ENCODE measurements around the gene NFAT5. TPM values are rescaled to one million over a fixed set of nuclear protein-coding genes. Genes with fewer than 3 reads are reported as not detected.

Gene NFAT5
- total RNA-seq, 1 donor from 2014 or later, result 14.3 TPM

DNA sequence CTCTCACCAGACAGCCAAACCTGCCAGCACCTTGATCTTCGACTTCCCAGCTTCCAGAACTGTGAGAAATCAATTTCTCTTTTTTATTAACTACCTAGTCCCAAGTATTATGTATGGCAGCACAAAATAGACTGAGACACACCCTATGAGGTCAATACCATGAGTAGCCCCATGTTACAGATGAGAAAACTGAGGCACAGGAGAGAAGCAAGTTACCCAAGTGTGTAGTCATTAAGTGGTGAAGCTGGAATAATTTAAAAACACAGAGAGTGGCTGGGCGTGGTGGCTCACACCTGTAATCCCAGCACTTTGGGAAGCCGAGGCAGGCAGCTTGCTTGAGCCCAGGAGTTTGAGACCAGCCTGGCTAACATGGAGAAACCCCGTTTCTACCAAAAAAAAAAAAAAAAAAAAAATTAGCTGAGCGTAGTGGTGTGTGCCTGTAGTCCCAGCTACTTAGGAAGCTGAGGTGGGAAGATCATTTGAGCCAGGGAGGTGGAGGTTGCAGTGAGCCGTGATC is 155.7 kb downstream of the NFAT5 start:
- no peak overlapping the region for H3K4me3 Mint-ChIP-seq
- H4K20me1 ChIP-seq (ENCODE audit: low read depth), result no peaks in the 10 kb centered on the region
- H3K9ac ChIP-seq, result no peak overlapping the region
- no peaks in the 10 kb centered on the region for H3K36me3 ChIP-seq
- no peaks in the 10 kb centered on the region for H3K36me3 Mint-ChIP-seq
- DNase-seq (ENCODE audit: low spot score), result no peak
- no peaks in the 10 kb centered on the region for H3K9me3 Mint-ChIP-seq
- H3K4me1 Mint-ChIP-seq, result peaks cover 21% of the 10 kb centered on the region
- H3K27ac ChIP-seq, result no peak overlapping the region
- peaks cover 20% of the 10 kb centered on the region for H3F3A ChIP-seq (ENCODE audit: low read depth)
- H3K4me1 ChIP-seq, result peaks cover 4% of the 10 kb centered on the region
- H3K9me3 ChIP-seq (ENCODE audit: low read depth), result no peaks in the 10 kb centered on the region
- no peaks in the 10 kb centered on the region for H3K79me2 ChIP-seq (ENCODE audit: low read depth)
- H3K4me2 ChIP-seq, result no peak overlapping the region
- H3K4me3 ChIP-seq, result no peak overlapping the region
- no peaks in the 10 kb centered on the region for H3K27me3 ChIP-seq
- no peak for TF ChIP-seq EZH2phosphoT487 (IDR thresholded peaks at IDR 0.05)
- H3K27ac Mint-ChIP-seq, result no peak overlapping the region
- H3K27me3 Mint-ChIP-seq (ENCODE audit: insufficient read depth, low read depth), result no peaks in the 10 kb centered on the region
- no peak overlapping the region for H2AFZ ChIP-seq (replicated peaks)

DNA sequence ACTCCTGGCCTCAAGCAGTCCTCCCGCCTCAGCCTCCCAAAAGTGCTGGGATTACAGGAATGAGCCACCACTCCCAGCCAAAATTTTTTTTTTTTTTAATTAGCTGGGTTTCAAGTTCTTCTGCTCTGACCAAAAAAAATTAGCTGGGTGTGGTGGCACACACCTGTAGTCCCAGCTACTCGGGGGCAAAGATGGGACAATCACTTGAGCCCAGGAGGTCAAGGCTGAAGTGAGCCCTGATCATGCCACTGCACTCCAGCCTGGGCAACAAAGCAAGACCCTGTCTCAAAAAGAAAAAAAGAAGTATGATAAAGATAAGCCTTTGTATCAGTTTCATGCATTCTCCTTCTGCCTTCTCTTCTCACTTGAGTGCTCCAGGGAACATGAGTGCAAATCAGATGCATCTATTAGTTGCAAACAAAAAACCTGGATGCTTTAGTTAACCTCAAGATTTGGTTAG is 158.7 kb downstream of the NFAT5 start:
- no peak overlapping the region for H3K9ac ChIP-seq
- H3K4me1 ChIP-seq, result peaks cover 16% of the 10 kb centered on the region
- no peak overlapping the region for H3K4me2 ChIP-seq
- no peaks in the 10 kb centered on the region for H3K27me3 ChIP-seq
- H3K9me3 ChIP-seq (ENCODE audit: low read depth), result no peaks in the 10 kb centered on the region
- peaks cover 40% of the 10 kb centered on the region for H3K4me1 Mint-ChIP-seq
- no peak overlapping the region for H3K4me3 ChIP-seq
- no peaks in the 10 kb centered on the region for H3K9me3 Mint-ChIP-seq
- no peaks in the 10 kb centered on the region for H3K36me3 ChIP-seq
- H3K79me2 ChIP-seq (ENCODE audit: low read depth), result peaks cover 11% of the 10 kb centered on the region
- H3K27ac ChIP-seq, result no peak overlapping the region
- DNase-seq (ENCODE audit: low spot score), result no peak
- no peak overlapping the region for H2AFZ ChIP-seq (replicated peaks)
- peaks cover 37% of the 10 kb centered on the region for H3F3A ChIP-seq (ENCODE audit: low read depth)
- no peaks in the 10 kb centered on the region for H3K36me3 Mint-ChIP-seq
- no peak for TF ChIP-seq EZH2phosphoT487 (IDR thresholded peaks at IDR 0.05)
- TF ChIP-seq, protein P1, sequence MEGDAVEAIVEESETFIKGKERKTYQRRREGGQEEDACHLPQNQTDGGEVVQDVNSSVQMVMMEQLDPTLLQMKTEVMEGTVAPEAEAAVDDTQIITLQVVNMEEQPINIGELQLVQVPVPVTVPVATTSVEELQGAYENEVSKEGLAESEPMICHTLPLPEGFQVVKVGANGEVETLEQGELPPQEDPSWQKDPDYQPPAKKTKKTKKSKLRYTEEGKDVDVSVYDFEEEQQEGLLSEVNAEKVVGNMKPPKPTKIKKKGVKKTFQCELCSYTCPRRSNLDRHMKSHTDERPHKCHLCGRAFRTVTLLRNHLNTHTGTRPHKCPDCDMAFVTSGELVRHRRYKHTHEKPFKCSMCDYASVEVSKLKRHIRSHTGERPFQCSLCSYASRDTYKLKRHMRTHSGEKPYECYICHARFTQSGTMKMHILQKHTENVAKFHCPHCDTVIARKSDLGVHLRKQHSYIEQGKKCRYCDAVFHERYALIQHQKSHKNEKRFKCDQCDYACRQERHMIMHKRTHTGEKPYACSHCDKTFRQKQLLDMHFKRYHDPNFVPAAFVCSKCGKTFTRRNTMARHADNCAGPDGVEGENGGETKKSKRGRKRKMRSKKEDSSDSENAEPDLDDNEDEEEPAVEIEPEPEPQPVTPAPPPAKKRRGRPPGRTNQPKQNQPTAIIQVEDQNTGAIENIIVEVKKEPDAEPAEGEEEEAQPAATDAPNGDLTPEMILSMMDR (IDR thresholded peaks at IDR 0.05), result no peak
- no peak for TF ChIP-seq EZH2 (IDR thresholded peaks at IDR 0.05)
- H4K20me1 ChIP-seq (ENCODE audit: low read depth), result no peaks in the 10 kb centered on the region
- peak overlapping the region; percentile 87 for H3K27ac Mint-ChIP-seq
- H3K4me3 Mint-ChIP-seq, result peak overlapping the region; percentile 62
- H3K27me3 Mint-ChIP-seq (ENCODE audit: insufficient read depth, low read depth), result no peaks in the 10 kb centered on the region

DNA sequence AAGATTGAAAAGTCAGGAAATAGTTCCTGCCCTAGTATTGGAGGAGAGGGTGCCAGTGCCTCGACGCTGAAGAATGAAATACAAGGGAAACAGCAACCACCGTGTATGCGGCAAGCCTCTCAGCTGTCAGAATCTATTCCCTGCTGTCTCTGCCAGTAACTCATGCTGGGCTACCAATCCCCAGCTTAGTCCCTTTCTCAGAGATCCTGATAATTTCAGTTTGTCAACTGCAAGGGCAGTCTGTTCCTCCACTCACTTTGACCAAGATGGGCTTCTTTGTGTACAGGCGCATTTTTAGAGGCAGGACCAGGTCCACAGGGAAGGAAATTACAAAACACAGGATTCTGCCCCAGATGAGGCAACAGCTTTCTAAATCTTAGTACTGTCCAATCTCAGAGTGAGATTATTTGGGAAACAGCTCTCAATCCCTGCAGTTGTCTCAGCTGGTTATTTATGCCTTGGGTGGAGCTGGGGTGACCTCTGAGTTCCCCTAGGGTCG is 159.3 kb downstream of the NFAT5 start:
- no peak for DNase-seq (ENCODE audit: low spot score)
- no peak overlapping the region for H3K4me3 ChIP-seq
- no peaks in the 10 kb centered on the region for H3K9me3 ChIP-seq (ENCODE audit: low read depth)
- H3K27me3 ChIP-seq, result no peaks in the 10 kb centered on the region
- peaks cover 16% of the 10 kb centered on the region for H3K4me1 ChIP-seq
- peak overlapping the region; percentile 87 for H3K27ac Mint-ChIP-seq
- H4K20me1 ChIP-seq (ENCODE audit: low read depth), result no peaks in the 10 kb centered on the region
- no peaks in the 10 kb centered on the region for H3K36me3 ChIP-seq
- H2AFZ ChIP-seq (replicated peaks), result no peak overlapping the region
- no peak overlapping the region for H3K9ac ChIP-seq
- H3K9me3 Mint-ChIP-seq, result no peaks in the 10 kb centered on the region
- H3K36me3 Mint-ChIP-seq, result no peaks in the 10 kb centered on the region
- H3K27ac ChIP-seq, result no peak overlapping the region
- peaks cover 40% of the 10 kb centered on the region for H3F3A ChIP-seq (ENCODE audit: low read depth)
- peaks cover 44% of the 10 kb centered on the region for H3K4me1 Mint-ChIP-seq
- H3K4me3 Mint-ChIP-seq, result peak overlapping the region; percentile 62
- H3K79me2 ChIP-seq (ENCODE audit: low read depth), result peaks cover 11% of the 10 kb centered on the region
- no peak for TF ChIP-seq EZH2phosphoT487 (IDR thresholded peaks at IDR 0.05)
- TF ChIP-seq EZH2 (IDR thresholded peaks at IDR 0.05), result no peak
- peak overlapping the region; percentile 95 for H3K4me2 ChIP-seq
- H3K27me3 Mint-ChIP-seq (ENCODE audit: insufficient read depth, low read depth), result no peaks in the 10 kb centered on the region

DNA sequence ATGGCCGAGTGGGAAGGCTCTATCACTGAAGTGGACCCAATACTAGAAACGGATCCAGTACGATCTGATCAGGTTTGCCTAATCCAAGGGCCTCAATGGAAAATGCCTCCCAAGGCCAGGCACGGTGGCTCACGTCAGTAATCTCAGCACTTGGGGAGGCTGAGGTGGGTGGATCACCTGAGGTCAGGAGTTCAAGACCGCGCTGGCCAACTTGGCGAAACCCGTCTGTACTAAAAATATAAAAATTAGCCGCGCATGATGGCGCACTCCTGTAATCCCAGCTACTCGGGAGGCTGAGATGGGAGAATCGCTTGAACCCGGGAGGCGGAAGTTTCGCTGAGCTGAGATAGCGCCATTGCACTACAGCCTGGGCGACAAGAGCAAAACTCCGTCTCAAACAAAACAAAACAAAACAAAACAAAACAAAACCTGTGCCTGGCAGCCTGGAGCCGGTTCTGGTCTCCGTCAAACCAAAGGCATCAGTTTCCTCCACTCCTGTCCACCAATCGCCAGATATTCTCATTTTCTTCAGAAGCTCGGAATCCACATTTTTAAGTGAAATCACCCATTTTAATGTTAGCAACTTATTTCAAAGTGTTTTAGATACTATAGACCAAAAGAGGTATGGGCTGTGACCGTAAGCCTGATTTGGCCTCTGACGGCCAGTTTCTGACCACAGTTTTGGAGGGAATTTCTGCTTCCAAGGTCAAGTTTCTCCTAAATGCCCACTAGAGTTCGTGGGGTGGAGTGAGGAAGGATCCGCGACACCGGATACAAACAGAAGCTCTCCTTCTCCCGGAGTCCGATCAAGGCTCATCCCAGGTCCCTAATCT is 159.9 kb downstream of the NFAT5 start:
- TF ChIP-seq EZH2phosphoT487 (IDR thresholded peaks at IDR 0.05) (no peak), EZH2 (IDR thresholded peaks at IDR 0.05) (peak; percentile 7)
- no peak overlapping the region for H3K27ac ChIP-seq
- H2AFZ ChIP-seq (replicated peaks), result peak overlapping the region; percentile 78
- Mint-ChIP-seq H3K36me3 (no peaks in the 10 kb centered on the region), H3K9me3 (no peaks in the 10 kb centered on the region), H3K27ac (peak overlapping the region; percentile 89), H3K27me3 (ENCODE audit: insufficient read depth, low read depth) (no peaks in the 10 kb centered on the region), H3K4me3 (peak overlapping the region; percentile 94), H3K4me1 (peaks cover 44% of the 10 kb centered on the region)
- H3K4me2 ChIP-seq, result peak overlapping the region; percentile 95
- H3K27me3 ChIP-seq, result no peaks in the 10 kb centered on the region
- peaks cover 16% of the 10 kb centered on the region for H3K4me1 ChIP-seq
- H4K20me1 ChIP-seq (ENCODE audit: low read depth), result no peaks in the 10 kb centered on the region
- H3K79me2 ChIP-seq (ENCODE audit: low read depth), result peaks cover 11% of the 10 kb centered on the region
- no peaks in the 10 kb centered on the region for H3K36me3 ChIP-seq
- H3K4me3 ChIP-seq, result peak overlapping the region; percentile 56
- no peaks in the 10 kb centered on the region for H3K9me3 ChIP-seq (ENCODE audit: low read depth)
- no peak for DNase-seq (ENCODE audit: low spot score)
- peaks cover 40% of the 10 kb centered on the region for H3F3A ChIP-seq (ENCODE audit: low read depth)
- H3K9ac ChIP-seq, result peak overlapping the region; percentile 41

Data from neural progenitor cell (in vitro differentiated cells).